ENCODE measurements around the gene TTC28.
"Not testable (repeated sequence)": the region's sequence is repeated elsewhere in the genome, so short reads cannot be mapped to it uniquely, and the experiment has no call there.

Gene TTC28

GRCh38 chr22:28072066-28072465 is 607.6 kb downstream of the TTC28 start:
- ChIA-PET POLR2A (no interaction called here), CTCF (interaction anchor here (1.5 to 2.1 kb wide), 2 partner anchors 53 to 370 kb away, joined by 3 to 4 read pairs; no protein-coding TSS in a partner anchor)
- TF ChIP-seq, protein P1, sequence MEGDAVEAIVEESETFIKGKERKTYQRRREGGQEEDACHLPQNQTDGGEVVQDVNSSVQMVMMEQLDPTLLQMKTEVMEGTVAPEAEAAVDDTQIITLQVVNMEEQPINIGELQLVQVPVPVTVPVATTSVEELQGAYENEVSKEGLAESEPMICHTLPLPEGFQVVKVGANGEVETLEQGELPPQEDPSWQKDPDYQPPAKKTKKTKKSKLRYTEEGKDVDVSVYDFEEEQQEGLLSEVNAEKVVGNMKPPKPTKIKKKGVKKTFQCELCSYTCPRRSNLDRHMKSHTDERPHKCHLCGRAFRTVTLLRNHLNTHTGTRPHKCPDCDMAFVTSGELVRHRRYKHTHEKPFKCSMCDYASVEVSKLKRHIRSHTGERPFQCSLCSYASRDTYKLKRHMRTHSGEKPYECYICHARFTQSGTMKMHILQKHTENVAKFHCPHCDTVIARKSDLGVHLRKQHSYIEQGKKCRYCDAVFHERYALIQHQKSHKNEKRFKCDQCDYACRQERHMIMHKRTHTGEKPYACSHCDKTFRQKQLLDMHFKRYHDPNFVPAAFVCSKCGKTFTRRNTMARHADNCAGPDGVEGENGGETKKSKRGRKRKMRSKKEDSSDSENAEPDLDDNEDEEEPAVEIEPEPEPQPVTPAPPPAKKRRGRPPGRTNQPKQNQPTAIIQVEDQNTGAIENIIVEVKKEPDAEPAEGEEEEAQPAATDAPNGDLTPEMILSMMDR (IDR thresholded peaks at IDR 0.05; ENCODE audit: control extremely low read depth, extremely low read depth, low read depth, missing control alignments): no peak
- no peak for DNase-seq (ENCODE audit: extremely low spot score)

- DNase-seq (ENCODE audit: extremely low spot score): no peak
- POLR2A ChIA-PET: no interaction called here
- TF ChIP-seq, protein P1 (IDR thresholded peaks at IDR 0.05; ENCODE audit: control extremely low read depth, extremely low read depth, low read depth, missing control alignments): no peak
- CTCF ChIA-PET: interaction anchor here (1.5 to 2.3 kb wide), 2 partner anchors 10 to 26 kb away, joined by 3 to 5 read pairs; no protein-coding TSS in a partner anchor
Observed at GRCh38 chr22:28068826-28069225, 610.8 kb downstream of the TTC28 start.

GRCh38 chr22:28064920-28065319 is 614.7 kb downstream of the TTC28 start:
- ChIA-PET POLR2A (no interaction called here), CTCF (interaction anchor here (1.0 to 1.1 kb wide), 2 partner anchors 10 to 13 kb away, joined by 3 to 5 read pairs; no protein-coding TSS in a partner anchor)
- DNase-seq (ENCODE audit: extremely low spot score): no peak
- TF ChIP-seq, protein P1 (IDR thresholded peaks at IDR 0.05; ENCODE audit: control extremely low read depth, extremely low read depth, low read depth, missing control alignments): no peak

- DNase-seq (ENCODE audit: extremely low spot score): no peak
- TF ChIP-seq, protein P1 (IDR thresholded peaks at IDR 0.05; ENCODE audit: control extremely low read depth, extremely low read depth, low read depth, missing control alignments): no peak
- CTCF ChIA-PET: interaction anchor here (1.0 to 1.6 kb wide), 2 partner anchors 32 to 124 kb away, joined by 3 read pairs; no protein-coding TSS in a partner anchor
- POLR2A ChIA-PET: no interaction called here
Observed at GRCh38 chr22:28063656-28064055, 616.0 kb downstream of the TTC28 start.

- DNase-seq (ENCODE audit: extremely low spot score); POLR2A ChIA-PET; CTCF ChIA-PET: not testable (repeated sequence)
Observed at GRCh38 chr22:28060594-28060993, 619.0 kb downstream of the TTC28 start.

DNA sequence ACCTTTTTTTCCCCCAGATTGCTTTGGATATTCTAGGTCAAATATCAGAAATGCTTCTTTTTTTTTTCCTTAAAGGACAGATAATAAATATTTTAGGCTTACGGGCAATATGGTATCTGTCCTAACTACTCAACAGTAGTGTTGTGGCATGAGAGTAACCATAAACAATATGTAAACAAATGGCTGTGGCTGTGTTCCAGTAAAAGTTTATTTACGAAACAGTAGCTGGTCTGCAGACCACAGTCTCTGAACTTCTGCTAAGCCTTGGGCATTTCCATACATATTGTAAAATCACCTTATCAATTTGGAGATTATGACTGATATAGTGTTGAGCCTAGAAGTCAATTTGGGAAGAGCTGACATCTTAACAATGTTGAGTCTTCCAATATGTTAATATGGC is 621.6 kb downstream of the TTC28 start:
- ChIA-PET POLR2A (no interaction called here), CTCF (interaction anchor here (1.9 kb wide), 1 partner anchor 8 kb away, joined by 6 read pairs; no protein-coding TSS in a partner anchor)
- TF ChIP-seq, protein P1 (IDR thresholded peaks at IDR 0.05; ENCODE audit: control extremely low read depth, extremely low read depth, low read depth, missing control alignments): no peak
- DNase-seq (ENCODE audit: extremely low spot score): no peak

DNA sequence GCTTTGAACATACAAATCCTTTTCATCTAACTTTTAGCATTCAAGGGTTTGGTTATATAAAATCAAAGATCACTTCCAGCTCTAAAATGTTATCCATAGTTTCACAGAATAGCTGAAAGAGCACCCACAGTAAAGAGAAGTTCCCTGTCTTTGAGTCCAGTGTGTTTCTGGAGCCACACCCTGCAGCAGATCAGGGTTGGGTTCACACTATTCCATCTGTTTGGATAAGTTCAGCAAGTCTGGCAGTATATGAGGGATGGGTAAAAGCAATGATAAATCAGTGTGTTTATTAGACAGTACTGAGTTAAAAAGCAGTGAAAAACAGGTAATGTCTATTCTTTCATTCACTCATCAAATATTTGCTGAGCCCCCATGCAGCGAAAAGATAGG is 624.8 kb downstream of the TTC28 start:
- ChIA-PET POLR2A (no interaction called here), CTCF (interaction anchor here (1.6 to 1.7 kb wide), 2 partner anchors 58 to 546 kb away, joined by 3 to 4 read pairs; no protein-coding TSS in a partner anchor)
- DNase-seq (ENCODE audit: extremely low spot score): no peak
- TF ChIP-seq, protein P1 (IDR thresholded peaks at IDR 0.05; ENCODE audit: control extremely low read depth, extremely low read depth, low read depth, missing control alignments): no peak

Measured in GM10248 (cell line).